ENCODE results near the gene CCDC187.

GRCh38 chr9:136242248-136242647 lies 61.6 kb downstream of the CCDC187 start:
- TF ChIP-seq, protein P1, sequence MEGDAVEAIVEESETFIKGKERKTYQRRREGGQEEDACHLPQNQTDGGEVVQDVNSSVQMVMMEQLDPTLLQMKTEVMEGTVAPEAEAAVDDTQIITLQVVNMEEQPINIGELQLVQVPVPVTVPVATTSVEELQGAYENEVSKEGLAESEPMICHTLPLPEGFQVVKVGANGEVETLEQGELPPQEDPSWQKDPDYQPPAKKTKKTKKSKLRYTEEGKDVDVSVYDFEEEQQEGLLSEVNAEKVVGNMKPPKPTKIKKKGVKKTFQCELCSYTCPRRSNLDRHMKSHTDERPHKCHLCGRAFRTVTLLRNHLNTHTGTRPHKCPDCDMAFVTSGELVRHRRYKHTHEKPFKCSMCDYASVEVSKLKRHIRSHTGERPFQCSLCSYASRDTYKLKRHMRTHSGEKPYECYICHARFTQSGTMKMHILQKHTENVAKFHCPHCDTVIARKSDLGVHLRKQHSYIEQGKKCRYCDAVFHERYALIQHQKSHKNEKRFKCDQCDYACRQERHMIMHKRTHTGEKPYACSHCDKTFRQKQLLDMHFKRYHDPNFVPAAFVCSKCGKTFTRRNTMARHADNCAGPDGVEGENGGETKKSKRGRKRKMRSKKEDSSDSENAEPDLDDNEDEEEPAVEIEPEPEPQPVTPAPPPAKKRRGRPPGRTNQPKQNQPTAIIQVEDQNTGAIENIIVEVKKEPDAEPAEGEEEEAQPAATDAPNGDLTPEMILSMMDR (optimal IDR thresholded peaks at IDR 0.05 in 1 of 3, IDR thresholded peaks at IDR 0.05 in 1 of 3, conservative IDR thresholded peaks at IDR 0.05 in 1 of 3; ENCODE audit: extremely low read depth in 1 of 3, insufficient read depth in 2 of 3, low read length in 3 of 3) = no peak
- no peak for TF ChIP-seq EZH2 (IDR thresholded peaks at IDR 0.05; ENCODE audit: low read length)
